ENCODE results near the gene CHML. TPM values are rescaled to one million over a fixed set of nuclear protein-coding genes. Genes with fewer than 3 reads are reported as not detected.

CHML gene
- total RNA-seq, 1 experiment from 2014 or later, result 19.3 TPM

GRCh38 chr1:241622669-241623068 lies 17.5 kb downstream of the CHML start:
- CTCF ChIA-PET, result no interaction called here
- intact Hi-C loops (cut with micrococcal nuclease; ENCODE audit: unreplicated experiment), result no loop called here

DNA sequence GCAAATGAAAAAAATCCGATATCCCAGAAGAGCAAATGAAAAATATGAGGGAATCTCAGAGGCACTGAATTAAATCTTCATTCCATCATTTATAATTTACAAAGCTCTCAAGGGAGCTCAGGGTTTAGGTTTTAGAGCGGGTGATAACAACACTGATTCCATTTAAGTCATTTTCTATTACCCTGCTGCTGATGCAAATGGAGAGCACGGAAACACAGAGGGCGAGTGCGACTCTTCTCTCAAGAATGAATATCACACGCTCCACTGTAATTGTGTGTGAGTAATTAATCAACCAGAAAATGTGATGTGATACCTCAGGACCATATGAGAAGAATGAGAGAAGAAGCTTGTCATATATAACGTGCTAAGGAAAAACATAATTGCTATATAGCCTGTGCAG lies 22.7 kb downstream of the CHML start:
- peak overlapping the region; percentile 34; the same call in 1 of the 2 replicates for H3K27ac ChIP-seq (ENCODE audit: low read length)
- no peaks in the 10 kb centered on the region for H3K36me3 ChIP-seq (ENCODE audit: control insufficient read depth, insufficient read depth, low read length)
- ChIA-PET POLR2A (no interaction called here), CTCF (interaction anchor here (0.6 kb wide), 1 partner anchor 10 kb away, joined by 4 read pairs; no protein-coding TSS in a partner anchor)
- intact Hi-C loops (cut with micrococcal nuclease; ENCODE audit: unreplicated experiment) (no loop called here), in situ Hi-C loops (cut with HindIII; ENCODE audit: low pct_unique_long_range_greater_than_20kb, low sequenced_read_pairs) (loop anchor here (10.0 kb wide), 1 partner anchor 93 kb away; no protein-coding TSS in a partner anchor)
- BruUV-seq (replicated peaks), result no TSS peak
- DNase-seq (ENCODE audit: low read depth, low spot score), result no peak
- H3K4me1 ChIP-seq (ENCODE audit: control insufficient read depth, insufficient read depth, low read length), result peaks cover 20% of the 10 kb centered on the region
- no peak overlapping the region for H3K4me3 ChIP-seq (ENCODE audit: low read depth in 2 of 2, low read length in 2 of 2)
- no peak for TF ChIP-seq POLR2AphosphoS5 (IDR thresholded peaks at IDR 0.05; ENCODE audit: low read depth, low read length)
- TF ChIP-seq TCF7L2 (IDR thresholded peaks at IDR 0.05; ENCODE audit: low read depth, low read length), result no peak
- TF ChIP-seq REST (IDR thresholded peaks at IDR 0.05; ENCODE audit: insufficient read depth in 1 of 2, low read depth in 2 of 2, low read length in 1 of 2), result no peak
- TF ChIP-seq SIN3A (IDR thresholded peaks at IDR 0.05; ENCODE audit: borderline replicate concordance, insufficient read depth, low read depth, low read length), result no peak
- no peak for TF ChIP-seq CTCF (IDR thresholded peaks at IDR 0.05)
- ATAC-seq, result no peak
- no peaks in the 10 kb centered on the region for H3K27me3 ChIP-seq (ENCODE audit: control insufficient read depth, insufficient read depth, low read length)
- no peaks in the 10 kb centered on the region for H3K9me3 ChIP-seq (ENCODE audit: control insufficient read depth, insufficient read depth, low read depth, low read length)

More at GRCh38 chr1:241622669-241623068, 17.5 kb downstream of the CHML start:
- no TSS peak for BruUV-seq (replicated peaks)
- DNase-seq (ENCODE audit: low read depth, low spot score), result no peak
- H3K27me3 ChIP-seq (ENCODE audit: control insufficient read depth, insufficient read depth, low read length), result no peaks in the 10 kb centered on the region
- no peak overlapping the region for H3K27ac ChIP-seq (ENCODE audit: low read length)
- POLR2A ChIA-PET, result no interaction called here
- H3K4me3 ChIP-seq (ENCODE audit: low read depth in 2 of 2, low read length in 2 of 2), result no peak overlapping the region
- no peak for TF ChIP-seq TCF7L2 (IDR thresholded peaks at IDR 0.05; ENCODE audit: low read depth, low read length)
- TF ChIP-seq REST (IDR thresholded peaks at IDR 0.05; ENCODE audit: insufficient read depth in 1 of 2, low read depth in 2 of 2, low read length in 1 of 2), result no peak
- TF ChIP-seq CTCF (IDR thresholded peaks at IDR 0.05), result no peak
- TF ChIP-seq SIN3A (IDR thresholded peaks at IDR 0.05; ENCODE audit: borderline replicate concordance, insufficient read depth, low read depth, low read length), result no peak
- no peak for TF ChIP-seq POLR2AphosphoS5 (IDR thresholded peaks at IDR 0.05; ENCODE audit: low read depth, low read length)
- ATAC-seq, result no peak
- in situ Hi-C loops (cut with HindIII; ENCODE audit: low pct_unique_long_range_greater_than_20kb, low sequenced_read_pairs), result no loop called here
- H3K9me3 ChIP-seq (ENCODE audit: control insufficient read depth, insufficient read depth, low read depth, low read length), result no peaks in the 10 kb centered on the region
- H3K36me3 ChIP-seq (ENCODE audit: control insufficient read depth, insufficient read depth, low read length), result no peaks in the 10 kb centered on the region
- peaks cover 6% of the 10 kb centered on the region; the same call in 1 of the 2 replicates for H3K4me1 ChIP-seq (ENCODE audit: control insufficient read depth, insufficient read depth, low read length)

Measured in Panc1 (cell line).